ENCODE data around the gene IL1RAP. TPM values are rescaled to one million over a fixed set of nuclear protein-coding genes. Genes with fewer than 3 reads are reported as not detected.

The IL1RAP gene
- total RNA-seq, 1 donor from 2014 or later: 10.8 TPM

DNA sequence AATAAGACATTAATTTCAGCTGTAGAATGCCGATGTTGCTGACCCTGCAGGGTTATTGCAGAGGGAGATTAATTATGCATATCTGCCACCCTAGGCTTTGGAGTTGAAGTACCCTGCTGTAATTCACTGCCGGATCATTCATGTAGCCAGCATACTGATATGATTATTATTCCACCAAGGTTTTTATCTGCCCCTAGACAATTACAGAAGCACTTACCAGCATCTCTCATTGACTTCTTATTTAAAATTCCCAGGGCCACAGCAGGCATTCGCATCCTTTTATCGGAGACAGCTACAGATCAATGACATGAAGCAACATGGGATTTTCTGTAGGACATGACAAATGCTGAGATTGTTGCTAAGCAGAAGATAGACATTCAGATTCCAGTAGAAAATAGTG, 31.3 kb downstream of the IL1RAP start:
- no peak overlapping the region for H3K4me3 ChIP-seq (ENCODE audit: low read depth, low read length)
- H3K36me3 ChIP-seq (ENCODE audit: control insufficient read depth, insufficient read depth, low read length): no peaks in the 10 kb centered on the region
- TF ChIP-seq, protein P1, sequence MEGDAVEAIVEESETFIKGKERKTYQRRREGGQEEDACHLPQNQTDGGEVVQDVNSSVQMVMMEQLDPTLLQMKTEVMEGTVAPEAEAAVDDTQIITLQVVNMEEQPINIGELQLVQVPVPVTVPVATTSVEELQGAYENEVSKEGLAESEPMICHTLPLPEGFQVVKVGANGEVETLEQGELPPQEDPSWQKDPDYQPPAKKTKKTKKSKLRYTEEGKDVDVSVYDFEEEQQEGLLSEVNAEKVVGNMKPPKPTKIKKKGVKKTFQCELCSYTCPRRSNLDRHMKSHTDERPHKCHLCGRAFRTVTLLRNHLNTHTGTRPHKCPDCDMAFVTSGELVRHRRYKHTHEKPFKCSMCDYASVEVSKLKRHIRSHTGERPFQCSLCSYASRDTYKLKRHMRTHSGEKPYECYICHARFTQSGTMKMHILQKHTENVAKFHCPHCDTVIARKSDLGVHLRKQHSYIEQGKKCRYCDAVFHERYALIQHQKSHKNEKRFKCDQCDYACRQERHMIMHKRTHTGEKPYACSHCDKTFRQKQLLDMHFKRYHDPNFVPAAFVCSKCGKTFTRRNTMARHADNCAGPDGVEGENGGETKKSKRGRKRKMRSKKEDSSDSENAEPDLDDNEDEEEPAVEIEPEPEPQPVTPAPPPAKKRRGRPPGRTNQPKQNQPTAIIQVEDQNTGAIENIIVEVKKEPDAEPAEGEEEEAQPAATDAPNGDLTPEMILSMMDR (IDR thresholded peaks at IDR 0.05; ENCODE audit: insufficient read depth, low read length, poor library complexity, severe bottlenecking): no peak
- no peaks in the 10 kb centered on the region for H3K27me3 ChIP-seq (ENCODE audit: control insufficient read depth, insufficient read depth, low read length)
- no peak for DNase-seq (ENCODE audit: low read depth)

DNA sequence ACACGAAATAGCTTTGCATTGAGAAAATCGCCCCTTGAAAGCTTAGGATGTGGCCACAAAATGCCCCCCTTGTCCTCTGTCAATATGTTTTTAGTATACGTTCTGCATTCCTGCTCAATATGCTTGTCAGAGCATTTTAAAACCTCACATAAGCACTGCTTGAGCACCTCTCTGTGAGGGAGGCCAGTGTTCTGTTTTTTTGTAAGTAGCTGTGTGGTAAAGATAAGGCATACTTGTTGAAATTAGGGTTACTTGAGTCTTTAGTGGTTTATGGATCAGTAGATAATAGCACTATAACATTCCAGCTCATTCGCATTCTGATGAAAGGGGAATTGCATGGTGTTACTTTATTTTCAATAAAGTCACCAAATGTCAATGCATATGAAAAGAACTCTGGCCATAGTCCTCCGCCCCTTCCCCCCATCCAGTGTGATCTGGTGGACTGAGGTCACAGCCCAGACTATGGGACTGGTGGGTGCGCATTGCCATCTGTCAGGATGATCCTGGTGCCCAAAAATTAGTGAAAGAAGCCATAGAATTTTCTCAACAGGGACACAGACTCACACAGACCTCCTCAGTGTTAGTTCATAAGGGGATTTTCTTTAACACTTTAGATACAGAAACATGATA, 33.1 kb downstream of the IL1RAP start:
- no peaks in the 10 kb centered on the region for H3K27me3 ChIP-seq (ENCODE audit: control insufficient read depth, insufficient read depth, low read length)
- TF ChIP-seq, protein P1 (IDR thresholded peaks at IDR 0.05; ENCODE audit: insufficient read depth, low read length, poor library complexity, severe bottlenecking): no peak
- H3K4me3 ChIP-seq (ENCODE audit: low read depth, low read length): no peak overlapping the region
- no peak for DNase-seq (ENCODE audit: low read depth)
- no peaks in the 10 kb centered on the region for H3K36me3 ChIP-seq (ENCODE audit: control insufficient read depth, insufficient read depth, low read length)

- Histone ChIP-seq H3K27me3 (ENCODE audit: control insufficient read depth, insufficient read depth, low read length) (no peaks in the 10 kb centered on the region), H3K36me3 (ENCODE audit: control insufficient read depth, insufficient read depth, low read length) (no peaks in the 10 kb centered on the region), H3K4me3 (ENCODE audit: low read depth, low read length) (no peak overlapping the region)
- TF ChIP-seq, protein P1 (IDR thresholded peaks at IDR 0.05; ENCODE audit: insufficient read depth, low read length, poor library complexity, severe bottlenecking): no peak
- no peak for DNase-seq (ENCODE audit: low read depth)
These were observed 34.3 kb downstream of the IL1RAP start for GRCh38 chr3:190548031-190548656.

DNA sequence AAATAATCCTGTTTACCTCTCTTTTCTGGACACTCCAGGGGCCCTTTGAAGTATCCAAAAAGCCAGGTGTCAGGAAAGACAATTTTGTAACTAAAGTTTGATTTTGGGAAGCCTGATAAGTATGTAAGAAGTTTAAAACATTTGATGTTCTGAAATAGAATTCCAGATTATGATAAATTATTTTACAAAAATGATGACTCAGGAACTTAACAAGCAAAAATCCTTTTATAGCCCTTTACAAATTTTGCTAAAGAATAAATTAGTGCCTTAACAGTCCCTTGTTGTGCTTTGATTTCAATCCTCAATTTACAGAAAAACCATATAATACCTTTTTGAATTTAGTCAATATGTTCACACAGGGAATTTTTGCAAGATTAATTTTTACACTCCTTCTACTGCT, 38.1 kb downstream of the IL1RAP start:
- no peaks in the 10 kb centered on the region for H3K36me3 ChIP-seq (ENCODE audit: control insufficient read depth, insufficient read depth, low read length)
- DNase-seq (ENCODE audit: low read depth): no peak
- TF ChIP-seq, protein P1 (IDR thresholded peaks at IDR 0.05; ENCODE audit: insufficient read depth, low read length, poor library complexity, severe bottlenecking): no peak
- H3K4me3 ChIP-seq (ENCODE audit: low read depth, low read length): no peak overlapping the region
- H3K27me3 ChIP-seq (ENCODE audit: control insufficient read depth, insufficient read depth, low read length): no peaks in the 10 kb centered on the region

GRCh38 chr3:190552969-190553759, 39.3 kb downstream of the IL1RAP start:
- DNase-seq (ENCODE audit: low read depth): no peak
- H3K4me3 ChIP-seq (ENCODE audit: low read depth, low read length): no peak overlapping the region
- no peaks in the 10 kb centered on the region for H3K36me3 ChIP-seq (ENCODE audit: control insufficient read depth, insufficient read depth, low read length)
- H3K27me3 ChIP-seq (ENCODE audit: control insufficient read depth, insufficient read depth, low read length): no peaks in the 10 kb centered on the region
- TF ChIP-seq, protein P1 (IDR thresholded peaks at IDR 0.05; ENCODE audit: insufficient read depth, low read length, poor library complexity, severe bottlenecking): no peak
